ENCODE measurements around the gene DNAJC5.

GRCh38 chr20:63970714-63971431 is 75.9 kb downstream of the DNAJC5 start:
- TF ChIP-seq CTCF (IDR thresholded peaks at IDR 0.05) (no peak), POLR2A (IDR thresholded peaks at IDR 0.05) (no peak), POLR2AphosphoS5 (IDR thresholded peaks at IDR 0.05) (no peak)

Measured in breast epithelium (tissue), 3 donors.